ENCODE measurements around the gene ACP2. TPM values are rescaled to one million over a fixed set of nuclear protein-coding genes. Genes with fewer than 3 reads are reported as not detected.
A peak's percentile ranks its signal among the peaks of the same experiment; 100 is the strongest.

The ACP2 gene
- total RNA-seq, 1 experiment from 2014 or later = 24.2 TPM

DNA sequence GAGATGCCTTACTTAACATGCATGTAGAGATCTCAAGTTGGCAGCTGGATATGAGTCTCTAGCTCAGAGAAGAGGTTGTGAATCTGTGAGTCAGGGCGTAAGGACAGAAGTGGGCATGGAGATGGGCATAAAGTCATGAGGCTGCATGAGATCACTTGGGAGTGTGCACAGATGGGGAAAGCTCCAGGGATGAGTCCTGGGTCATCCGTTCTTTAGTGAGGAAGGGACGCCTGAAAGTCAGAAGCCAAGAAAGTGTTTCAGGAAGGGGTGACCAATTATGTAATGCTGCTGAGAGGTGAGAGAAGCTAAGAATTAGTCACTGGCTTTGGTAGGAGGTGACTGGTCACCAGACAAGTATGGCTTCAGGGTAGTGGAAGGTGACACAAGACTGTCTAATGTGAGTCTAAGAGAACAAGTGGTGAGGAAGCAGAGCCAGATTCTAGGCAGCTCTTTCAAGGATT is 6.7 kb downstream of the ACP2 start:
- DNase-seq = no peak
- Histone ChIP-seq H3K36me3 (replicated peaks; ENCODE audit: control insufficient read depth, insufficient read depth, low read length) (peaks cover 38% of the 10 kb centered on the region), H3K4me3 (ENCODE audit: insufficient read depth, low read depth, low read length) (no peak overlapping the region), H3K27me3 (ENCODE audit: control insufficient read depth, insufficient read depth, low read length) (no peaks in the 10 kb centered on the region)

GRCh38 chr11:47239852-47240251 is 8.8 kb downstream of the ACP2 start:
- H3K36me3 ChIP-seq (replicated peaks; ENCODE audit: control insufficient read depth, insufficient read depth, low read length) = peaks cover 43% of the 10 kb centered on the region
- peak; percentile 18 for DNase-seq
- H3K27me3 ChIP-seq (ENCODE audit: control insufficient read depth, insufficient read depth, low read length) = no peaks in the 10 kb centered on the region
- no peak overlapping the region for H3K4me3 ChIP-seq (ENCODE audit: insufficient read depth, low read depth, low read length)

- H3K4me3 ChIP-seq (ENCODE audit: insufficient read depth, low read depth, low read length) = no peak overlapping the region
- DNase-seq = no peak
- no peaks in the 10 kb centered on the region for H3K27me3 ChIP-seq (ENCODE audit: control insufficient read depth, insufficient read depth, low read length)
- H3K36me3 ChIP-seq (replicated peaks; ENCODE audit: control insufficient read depth, insufficient read depth, low read length) = peaks cover 44% of the 10 kb centered on the region
Measured at GRCh38 chr11:47236482-47236881, 12.1 kb downstream of the ACP2 start.

DNA sequence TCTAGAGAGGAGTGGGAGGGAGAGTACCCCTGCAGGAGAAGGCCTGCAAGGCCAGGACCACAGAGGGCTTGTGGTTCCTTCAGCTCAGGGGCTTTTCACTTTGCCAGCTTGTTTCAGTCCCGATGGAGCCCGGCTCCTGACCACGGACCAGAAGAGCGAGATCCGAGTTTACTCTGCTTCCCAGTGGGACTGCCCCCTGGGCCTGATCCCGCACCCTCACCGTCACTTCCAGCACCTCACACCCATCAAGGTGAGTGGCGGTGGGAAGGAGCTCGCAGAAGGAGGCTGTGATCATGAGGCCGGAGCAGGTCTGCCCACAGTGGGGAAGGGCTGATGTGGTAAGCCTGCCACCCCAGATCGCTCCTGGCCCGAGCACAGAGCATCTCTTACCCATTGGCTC is 13.5 kb downstream of the ACP2 start:
- peak; percentile 14 for DNase-seq
- H3K4me3 ChIP-seq (ENCODE audit: insufficient read depth, low read depth, low read length) = no peak overlapping the region
- H3K27me3 ChIP-seq (ENCODE audit: control insufficient read depth, insufficient read depth, low read length) = no peaks in the 10 kb centered on the region
- H3K36me3 ChIP-seq (replicated peaks; ENCODE audit: control insufficient read depth, insufficient read depth, low read length) = peaks cover 41% of the 10 kb centered on the region

DNA sequence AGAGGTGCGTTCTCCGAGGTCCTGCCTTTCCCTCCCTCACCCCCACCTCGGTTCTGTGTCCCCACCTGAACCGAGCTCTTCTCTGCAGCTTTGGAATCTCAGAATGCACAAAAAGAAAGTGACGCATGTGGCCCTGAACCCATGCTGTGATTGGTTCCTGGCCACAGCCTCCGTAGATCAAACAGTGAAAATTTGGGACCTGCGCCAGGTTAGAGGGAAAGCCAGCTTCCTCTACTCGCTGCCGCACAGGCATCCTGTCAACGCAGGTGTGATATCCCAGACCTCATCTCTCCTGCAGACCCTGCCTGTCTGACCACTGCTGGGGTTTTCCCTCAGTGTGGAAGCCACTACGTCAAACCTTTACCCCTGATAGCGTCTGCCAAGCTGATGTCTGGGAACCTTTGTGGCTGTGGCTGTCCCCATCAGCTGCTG is 13.9 kb downstream of the ACP2 start:
- DNase-seq = no peak
- H3K27me3 ChIP-seq (ENCODE audit: control insufficient read depth, insufficient read depth, low read length) = no peaks in the 10 kb centered on the region
- peaks cover 38% of the 10 kb centered on the region for H3K36me3 ChIP-seq (replicated peaks; ENCODE audit: control insufficient read depth, insufficient read depth, low read length)
- H3K4me3 ChIP-seq (ENCODE audit: insufficient read depth, low read depth, low read length) = no peak overlapping the region

DNA sequence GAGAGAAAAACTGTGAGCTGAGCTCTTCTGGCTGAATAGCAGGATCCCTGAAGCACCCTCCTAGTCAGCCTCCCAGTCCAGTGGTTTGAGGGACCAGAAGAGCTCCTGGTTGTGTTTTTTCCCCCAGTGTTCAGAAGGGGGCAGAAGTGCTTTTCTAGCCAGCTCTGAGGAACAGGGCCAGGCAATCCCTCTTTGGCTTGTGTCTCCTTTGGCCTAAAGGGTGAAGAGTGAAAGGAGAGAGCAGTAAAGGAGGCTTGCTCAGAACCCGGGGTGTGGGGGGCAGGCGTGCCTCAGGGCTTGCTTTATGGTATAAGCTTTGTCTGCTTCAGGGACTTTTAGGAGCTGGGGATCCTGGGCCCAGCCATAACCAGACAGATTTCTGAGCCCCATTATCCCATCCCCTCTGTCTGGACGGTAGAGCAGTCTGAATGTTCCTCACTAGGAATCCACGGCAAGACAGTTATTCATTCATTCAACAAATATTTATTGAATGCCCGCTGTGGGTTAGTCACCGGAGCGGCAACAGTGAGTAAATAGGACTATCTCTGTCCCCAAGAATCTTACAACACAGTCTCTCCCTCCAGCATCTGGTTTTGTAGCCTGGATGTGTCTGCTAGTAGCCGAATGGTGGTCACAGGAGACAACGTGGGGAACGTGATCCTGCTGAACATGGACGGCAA is 14.5 kb downstream of the ACP2 start:
- DNase-seq = peak; percentile 70
- H3K36me3 ChIP-seq (replicated peaks; ENCODE audit: control insufficient read depth, insufficient read depth, low read length) = peaks cover 34% of the 10 kb centered on the region
- H3K4me3 ChIP-seq (ENCODE audit: insufficient read depth, low read depth, low read length) = no peak overlapping the region
- H3K27me3 ChIP-seq (ENCODE audit: control insufficient read depth, insufficient read depth, low read length) = no peaks in the 10 kb centered on the region

DNA sequence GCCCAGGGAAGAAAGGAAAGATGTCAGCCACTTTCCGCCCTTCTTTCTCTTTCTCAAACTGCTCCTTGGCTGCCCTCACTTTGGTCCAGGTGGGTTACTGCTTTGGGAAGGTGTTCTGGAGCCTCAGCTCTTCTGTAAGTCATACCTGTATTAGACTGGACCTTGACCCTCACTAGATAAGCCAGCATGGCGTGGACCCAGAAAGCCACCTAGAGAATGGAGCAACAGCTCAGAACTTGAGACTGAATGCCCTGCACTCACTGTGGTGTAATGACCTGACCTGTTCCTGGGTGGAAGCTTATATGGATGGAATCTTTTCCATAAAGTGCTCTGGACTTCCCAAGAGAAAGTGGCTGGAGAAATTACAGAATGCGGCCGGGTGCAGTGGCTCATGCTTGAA is 15.6 kb downstream of the ACP2 start:
- peak; percentile 5 for DNase-seq
- H3K36me3 ChIP-seq (replicated peaks; ENCODE audit: control insufficient read depth, insufficient read depth, low read length) = peaks cover 28% of the 10 kb centered on the region
- H3K27me3 ChIP-seq (ENCODE audit: control insufficient read depth, insufficient read depth, low read length) = no peaks in the 10 kb centered on the region
- H3K4me3 ChIP-seq (ENCODE audit: insufficient read depth, low read depth, low read length) = no peak overlapping the region

DNA sequence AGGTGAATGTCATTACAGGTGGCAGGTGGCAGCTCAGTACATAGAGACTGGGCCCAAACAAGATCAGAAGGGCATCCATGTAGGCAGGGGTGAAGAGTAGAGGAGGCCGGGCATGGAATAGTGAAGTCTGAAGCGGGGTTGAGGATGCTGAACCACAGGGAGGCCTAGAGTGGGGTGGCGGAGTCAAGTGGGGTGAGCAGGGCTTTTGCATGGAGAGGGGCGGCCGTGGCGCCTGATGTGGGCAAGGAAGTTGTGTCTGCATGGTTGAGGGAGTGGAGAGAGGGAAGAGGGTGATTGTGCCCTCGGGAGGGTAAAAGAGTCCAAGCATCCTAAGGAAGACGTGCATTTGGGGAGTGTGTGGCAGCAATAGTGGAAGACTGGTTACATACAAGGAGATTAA is 19.5 kb downstream of the ACP2 start:
- Histone ChIP-seq H3K36me3 (replicated peaks; ENCODE audit: control insufficient read depth, insufficient read depth, low read length) (peaks cover 13% of the 10 kb centered on the region), H3K27me3 (ENCODE audit: control insufficient read depth, insufficient read depth, low read length) (no peaks in the 10 kb centered on the region), H3K4me3 (ENCODE audit: insufficient read depth, low read depth, low read length) (no peak overlapping the region)
- peak; percentile 2 for DNase-seq

- no peaks in the 10 kb centered on the region for H3K27me3 ChIP-seq (ENCODE audit: control insufficient read depth, insufficient read depth, low read length)
- DNase-seq = no peak
- no peak overlapping the region for H3K4me3 ChIP-seq (ENCODE audit: insufficient read depth, low read depth, low read length)
- peaks cover 15% of the 10 kb centered on the region for H3K36me3 ChIP-seq (replicated peaks; ENCODE audit: control insufficient read depth, insufficient read depth, low read length)
Measured at GRCh38 chr11:47225552-47226400, 22.8 kb downstream of the ACP2 start.

- no peak overlapping the region for H3K4me3 ChIP-seq (ENCODE audit: insufficient read depth, low read depth, low read length)
- DNase-seq = no peak
- peaks cover 13% of the 10 kb centered on the region for H3K36me3 ChIP-seq (replicated peaks; ENCODE audit: control insufficient read depth, insufficient read depth, low read length)
- H3K27me3 ChIP-seq (ENCODE audit: control insufficient read depth, insufficient read depth, low read length) = no peaks in the 10 kb centered on the region
Measured at GRCh38 chr11:47222696-47223095, 25.9 kb downstream of the ACP2 start.

- no peak for DNase-seq
- H3K27me3 ChIP-seq (ENCODE audit: control insufficient read depth, insufficient read depth, low read length) = no peaks in the 10 kb centered on the region
- peaks cover 13% of the 10 kb centered on the region for H3K36me3 ChIP-seq (replicated peaks; ENCODE audit: control insufficient read depth, insufficient read depth, low read length)
- no peak overlapping the region for H3K4me3 ChIP-seq (ENCODE audit: insufficient read depth, low read depth, low read length)
Measured at GRCh38 chr11:47220401-47220821, 28.2 kb downstream of the ACP2 start.

DNA sequence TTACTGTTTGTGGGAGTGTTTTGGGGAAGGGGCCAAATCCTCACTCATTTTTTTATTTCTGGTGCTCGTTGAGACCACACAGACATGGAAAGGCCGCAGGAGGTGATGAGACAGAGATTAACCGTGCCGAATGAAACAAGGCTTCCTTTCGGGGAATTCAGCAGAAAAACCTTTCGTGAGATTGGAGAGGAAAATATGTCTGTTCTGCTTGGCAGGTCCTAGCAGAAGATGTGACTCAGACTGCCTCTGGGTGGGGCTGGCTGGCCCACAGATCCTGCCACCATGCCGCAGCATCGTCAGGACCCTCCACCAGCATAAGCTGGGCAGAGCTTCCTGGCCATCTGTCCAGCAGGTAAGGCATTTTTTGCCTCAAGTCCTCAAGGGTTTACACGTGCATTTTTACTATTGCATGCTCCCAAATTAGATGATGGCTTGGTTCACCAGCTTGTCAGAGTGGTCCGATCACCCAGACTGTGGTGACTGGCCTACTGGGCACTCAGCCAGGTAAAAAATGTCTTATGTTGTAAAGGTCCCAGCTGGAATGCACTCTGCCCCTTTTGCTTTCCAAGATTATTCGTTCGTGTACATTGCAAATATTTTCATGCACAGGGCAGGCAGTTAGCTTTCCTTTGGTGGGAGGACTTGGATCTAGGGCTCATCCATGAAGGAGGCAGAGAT is 32.4 kb downstream of the ACP2 start:
- H3K36me3 ChIP-seq (replicated peaks; ENCODE audit: control insufficient read depth, insufficient read depth, low read length) = peaks cover 6% of the 10 kb centered on the region
- DNase-seq = no peak
- H3K4me3 ChIP-seq (ENCODE audit: insufficient read depth, low read depth, low read length) = peak overlapping the region; percentile 61; the same call in 1 of the 2 replicates
- no peaks in the 10 kb centered on the region for H3K27me3 ChIP-seq (ENCODE audit: control insufficient read depth, insufficient read depth, low read length)

- Histone ChIP-seq H3K27me3 (ENCODE audit: control insufficient read depth, insufficient read depth, low read length) (no peaks in the 10 kb centered on the region), H3K4me3 (ENCODE audit: insufficient read depth, low read depth, low read length) (peak overlapping the region; percentile 61), H3K36me3 (replicated peaks; ENCODE audit: control insufficient read depth, insufficient read depth, low read length) (peaks cover 4% of the 10 kb centered on the region)
- no peak for DNase-seq
Measured at GRCh38 chr11:47215366-47215910, 33.2 kb downstream of the ACP2 start.

GRCh38 chr11:47213950-47214565 is 34.6 kb downstream of the ACP2 start:
- peak overlapping the region; percentile 46 for H3K4me3 ChIP-seq (ENCODE audit: insufficient read depth, low read depth, low read length)
- H3K36me3 ChIP-seq (replicated peaks; ENCODE audit: control insufficient read depth, insufficient read depth, low read length) = no peaks in the 10 kb centered on the region; the same call in 1 of the 2 replicates
- DNase-seq = peak; percentile 92
- H3K27me3 ChIP-seq (ENCODE audit: control insufficient read depth, insufficient read depth, low read length) = no peaks in the 10 kb centered on the region

All from H7 (cell line).